T-helper 2 cell treated with Interferon-gamma antibody and Interleukin-4, amounts not matched to agents 5 μg/mL and 100 μg/mL, for 36 hours (primary cell): ENCODE results near the gene INA.
"Not testable (repeated sequence)": the region's sequence is repeated elsewhere in the genome, so short reads cannot be mapped to it uniquely, and the experiment has no call there.

Experiments used
- DNase-seq: peaks from one replicate; pipeline ENCODE4 v3.0.0; 2021; ENCODE audit warnings: low spot score
- H3K27ac Mint-ChIP-seq: one replicate; pipeline ENCODE4 v1.8.0; 2021; ENCODE audit warnings: mild to moderate bottlenecking, mixed read lengths
- H3K27me3 Mint-ChIP-seq: one replicate; pipeline ENCODE4 v1.8.0; 2021; ENCODE audit warnings: low read depth, mixed read lengths
- H3K36me3 Mint-ChIP-seq: one replicate; pipeline ENCODE4 v1.8.0; 2021; ENCODE audit warnings: low read depth, mixed read lengths
- H3K4me1 Mint-ChIP-seq: one replicate; pipeline ENCODE4 v1.8.0; 2021; ENCODE audit warnings: low read depth, mixed read lengths
- H3K4me3 Mint-ChIP-seq: one replicate; pipeline ENCODE4 v1.8.0; 2022; ENCODE audit warnings: mild to moderate bottlenecking, moderate library complexity, mixed read lengths
- H3K9me3 Mint-ChIP-seq: one replicate; pipeline ENCODE4 v1.8.0; 2021; ENCODE audit warnings: mixed read lengths

The INA gene

DNA sequence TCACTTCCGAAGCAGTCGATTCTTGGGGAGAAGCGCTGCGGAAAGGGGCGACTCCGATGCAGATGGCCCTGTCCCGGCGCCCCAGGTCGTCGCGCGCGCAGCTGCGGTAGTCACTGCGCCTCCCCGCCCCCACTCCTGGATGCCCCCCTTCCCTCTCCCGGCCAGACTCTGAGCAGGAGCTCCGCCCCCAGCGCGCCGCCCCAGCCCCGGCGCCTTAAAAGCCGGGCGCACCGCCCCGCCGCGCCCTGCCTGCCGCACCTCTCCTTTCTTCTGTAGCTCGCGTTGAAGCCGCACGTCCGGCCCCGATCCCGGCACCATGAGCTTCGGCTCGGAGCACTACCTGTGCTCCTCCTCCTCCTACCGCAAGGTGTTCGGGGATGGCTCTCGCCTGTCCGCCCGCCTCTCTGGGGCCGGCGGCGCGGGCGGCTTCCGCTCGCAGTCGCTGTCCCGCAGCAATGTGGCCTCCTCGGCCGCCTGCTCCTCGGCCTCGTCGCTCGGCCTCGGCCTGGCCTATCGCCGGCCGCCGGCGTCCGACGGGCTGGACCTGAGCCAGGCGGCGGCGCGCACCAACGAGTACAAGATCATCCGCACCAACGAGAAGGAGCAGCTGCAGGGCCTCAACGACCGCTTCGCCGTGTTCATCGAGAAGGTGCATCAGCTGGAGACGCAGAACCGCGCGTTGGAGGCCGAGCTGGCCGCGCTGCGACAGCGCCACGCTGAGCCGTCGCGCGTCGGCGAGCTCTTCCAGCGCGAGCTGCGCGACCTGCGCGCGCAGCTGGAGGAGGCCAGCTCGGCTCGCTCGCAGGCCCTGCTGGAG lies at the start of gene INA:
Gene INA (plus strand): TSS at position 243 of the 817 bp plus-strand sequence. CDS start 74 bp downstream, at position 317.
- Mint-ChIP-seq H3K27me3 (peaks cover 54% of the 10 kb centered on the region), H3K4me3 (peak within 1 kb of the TSS; percentile 50), H3K36me3 (no peaks in the 10 kb centered on the region), H3K27ac (no peak within 1 kb of the TSS), H3K4me1 (peaks cover 2% of the 10 kb centered on the region), H3K9me3 (no peaks in the 10 kb centered on the region)
- peak; percentile 20 for DNase-seq

DNA sequence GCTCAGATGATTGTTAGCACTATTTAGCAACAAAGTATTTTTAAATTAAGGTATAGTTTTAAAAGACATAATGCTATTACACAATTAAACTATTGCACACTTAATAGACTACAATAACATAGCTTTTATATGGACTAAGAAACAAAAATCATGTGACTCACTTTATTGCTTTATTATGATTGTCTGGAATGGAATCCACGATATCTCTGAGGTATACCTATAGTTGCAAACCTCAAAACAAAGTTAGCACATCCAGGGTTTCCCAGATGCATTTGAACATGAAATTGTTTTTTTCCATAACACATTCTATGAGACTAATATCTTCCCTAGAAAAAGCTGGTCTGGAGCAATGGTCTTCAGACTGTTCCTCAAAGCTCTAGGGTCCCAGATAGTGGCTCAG lies 49.5 kb upstream of the INA start:
- Mint-ChIP-seq H3K27ac (no peak overlapping the region), H3K27me3 (no peaks in the 10 kb centered on the region), H3K9me3 (peaks cover 9% of the 10 kb centered on the region), H3K4me3 (no peak overlapping the region), H3K4me1 (no peaks in the 10 kb centered on the region), H3K36me3 (no peaks in the 10 kb centered on the region)
- no peak for DNase-seq

- no peak for DNase-seq
- H3K27me3 Mint-ChIP-seq = peaks cover 7% of the 10 kb centered on the region
- H3K9me3 Mint-ChIP-seq = no peaks in the 10 kb centered on the region
- H3K4me3 Mint-ChIP-seq = no peak overlapping the region
- no peak overlapping the region for H3K27ac Mint-ChIP-seq
- peaks cover 1% of the 10 kb centered on the region for H3K4me1 Mint-ChIP-seq
- no peaks in the 10 kb centered on the region for H3K36me3 Mint-ChIP-seq
Observed at GRCh38 chr10:103231047-103231551, 45.8 kb upstream of the INA start.

DNA sequence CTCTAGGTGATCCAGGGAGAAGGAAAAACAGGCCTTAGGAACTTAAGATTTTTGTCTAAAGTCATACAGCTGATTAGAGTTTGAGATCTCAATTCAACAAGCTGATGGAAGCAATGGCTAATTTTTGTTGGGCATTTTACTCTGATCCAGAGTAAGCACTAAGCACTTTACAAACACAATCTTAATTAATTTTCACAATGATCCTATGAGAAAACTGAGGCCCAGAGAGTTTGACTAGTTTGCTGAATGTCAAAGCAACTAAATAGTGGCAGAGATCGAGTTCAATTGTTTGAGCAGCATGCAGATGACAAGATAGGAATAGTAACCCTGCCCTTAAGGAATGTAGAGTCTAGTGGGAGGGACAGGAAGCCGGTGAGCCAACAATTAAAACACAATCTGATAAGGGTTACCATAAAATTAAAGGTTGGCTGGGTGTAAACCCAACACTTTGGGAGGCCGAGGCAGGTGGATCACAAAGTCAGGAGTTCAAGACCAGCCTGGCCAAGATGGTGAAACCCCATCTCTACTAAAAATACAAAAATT lies 44.7 kb upstream of the INA start:
- DNase-seq = no peak
- H3K4me1 Mint-ChIP-seq = peaks cover 1% of the 10 kb centered on the region
- no peaks in the 10 kb centered on the region for H3K9me3 Mint-ChIP-seq
- no peak overlapping the region for H3K27ac Mint-ChIP-seq
- H3K4me3 Mint-ChIP-seq = no peak overlapping the region
- no peaks in the 10 kb centered on the region for H3K36me3 Mint-ChIP-seq
- peaks cover 7% of the 10 kb centered on the region for H3K27me3 Mint-ChIP-seq

DNA sequence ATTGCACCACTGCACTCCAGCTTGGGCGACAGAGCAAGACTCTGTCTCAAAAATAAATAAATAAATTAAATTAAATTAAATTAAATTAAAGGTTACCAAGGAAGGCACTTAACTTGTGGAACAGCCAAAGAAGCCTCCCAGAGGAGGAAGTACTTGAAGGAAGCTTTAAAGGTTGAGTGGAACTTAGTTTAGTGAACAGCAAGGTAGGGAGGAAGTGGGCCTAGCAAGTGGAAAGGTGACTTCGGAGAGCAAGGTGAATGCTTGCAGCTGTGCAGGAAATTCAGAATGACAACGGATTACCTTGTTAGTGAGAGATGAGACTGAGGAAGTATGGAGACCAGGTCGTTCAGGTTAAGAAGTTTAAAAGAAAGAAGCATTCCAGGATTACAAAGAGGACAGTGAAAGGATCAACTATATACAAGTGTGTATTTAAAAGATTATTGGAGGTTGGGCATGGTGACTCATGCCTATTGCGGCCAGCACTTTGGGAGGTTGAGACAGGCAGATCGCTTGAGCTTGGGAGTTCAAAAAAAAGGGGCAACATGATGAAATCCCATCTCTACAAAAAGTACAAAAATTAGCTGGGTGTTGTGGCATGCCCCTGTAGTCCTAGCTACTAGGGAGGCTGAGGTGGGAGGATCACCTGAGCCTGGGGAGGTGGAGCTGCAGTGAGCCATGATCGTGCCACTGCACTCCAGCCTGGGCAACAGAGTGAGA lies 44.0 kb upstream of the INA start:
- no peaks in the 10 kb centered on the region for H3K36me3 Mint-ChIP-seq
- peaks cover 1% of the 10 kb centered on the region for H3K4me1 Mint-ChIP-seq
- no peak overlapping the region for H3K27ac Mint-ChIP-seq
- peaks cover 7% of the 10 kb centered on the region for H3K27me3 Mint-ChIP-seq
- no peak for DNase-seq
- no peak overlapping the region for H3K4me3 Mint-ChIP-seq
- H3K9me3 Mint-ChIP-seq = no peaks in the 10 kb centered on the region

DNA sequence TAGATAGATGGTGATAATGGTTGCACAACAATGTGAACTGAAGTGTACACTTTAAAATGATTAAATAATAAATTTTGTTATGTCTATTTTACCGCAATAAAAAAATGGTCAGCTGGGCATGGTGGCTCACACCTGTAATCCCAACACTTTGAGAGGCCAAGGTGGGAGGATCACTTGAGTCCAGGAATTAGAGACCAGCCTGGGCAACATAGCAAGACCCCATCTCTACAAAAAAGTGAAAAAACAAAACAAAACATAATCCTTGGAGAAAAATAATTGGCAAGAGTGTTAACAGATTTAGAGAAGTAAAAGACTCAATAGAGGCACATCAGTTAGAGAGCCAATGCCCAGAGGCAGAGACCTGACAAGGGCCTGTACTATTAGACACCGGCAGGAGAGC lies 41.2 kb upstream of the INA start:
- Mint-ChIP-seq H3K9me3 (no peaks in the 10 kb centered on the region), H3K4me3 (no peak overlapping the region), H3K27me3 (peaks cover 7% of the 10 kb centered on the region), H3K36me3 (no peaks in the 10 kb centered on the region), H3K27ac (no peak overlapping the region), H3K4me1 (peaks cover 8% of the 10 kb centered on the region)
- no peak for DNase-seq

DNA sequence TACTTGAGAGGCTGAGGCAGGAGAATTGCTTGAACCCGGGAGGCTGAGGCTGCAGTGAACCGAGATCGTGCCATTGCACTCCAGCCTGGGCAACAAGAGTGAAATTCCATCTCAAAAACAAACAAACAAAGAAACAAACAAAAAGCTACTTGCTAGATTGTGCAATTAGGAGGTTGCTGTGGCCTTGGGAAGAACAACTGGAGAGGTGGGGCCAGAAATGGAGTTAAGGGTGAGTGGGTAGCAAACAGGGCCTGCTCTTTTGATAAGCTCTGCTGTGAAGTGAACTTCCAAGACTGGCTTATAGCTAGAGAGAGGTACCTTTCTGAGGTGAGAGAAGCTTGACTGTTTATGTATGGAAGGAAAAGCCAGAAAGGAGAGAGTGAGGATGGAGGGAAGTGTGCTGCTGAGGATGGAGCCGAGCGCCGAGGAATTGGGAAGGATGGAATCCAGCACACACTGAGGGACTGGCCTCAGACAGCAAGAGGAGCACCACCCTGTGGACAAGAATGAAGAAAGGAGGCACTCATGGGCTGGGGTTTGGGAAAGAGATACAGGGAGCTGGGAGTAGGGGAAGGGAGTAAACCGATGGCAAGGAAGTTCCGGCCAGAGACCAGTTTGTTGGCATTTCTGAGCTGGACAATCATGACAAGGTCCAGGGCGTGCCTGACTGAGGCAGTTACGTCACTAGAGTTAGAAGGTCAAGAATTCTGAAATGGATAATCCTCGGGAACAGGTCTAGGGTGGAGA lies 38.3 kb upstream of the INA start:
- DNase-seq = no peak
- Mint-ChIP-seq H3K4me3 (no peak overlapping the region), H3K9me3 (no peaks in the 10 kb centered on the region), H3K36me3 (no peaks in the 10 kb centered on the region), H3K27ac (no peak overlapping the region), H3K4me1 (peaks cover 11% of the 10 kb centered on the region), H3K27me3 (peaks cover 4% of the 10 kb centered on the region)

DNA sequence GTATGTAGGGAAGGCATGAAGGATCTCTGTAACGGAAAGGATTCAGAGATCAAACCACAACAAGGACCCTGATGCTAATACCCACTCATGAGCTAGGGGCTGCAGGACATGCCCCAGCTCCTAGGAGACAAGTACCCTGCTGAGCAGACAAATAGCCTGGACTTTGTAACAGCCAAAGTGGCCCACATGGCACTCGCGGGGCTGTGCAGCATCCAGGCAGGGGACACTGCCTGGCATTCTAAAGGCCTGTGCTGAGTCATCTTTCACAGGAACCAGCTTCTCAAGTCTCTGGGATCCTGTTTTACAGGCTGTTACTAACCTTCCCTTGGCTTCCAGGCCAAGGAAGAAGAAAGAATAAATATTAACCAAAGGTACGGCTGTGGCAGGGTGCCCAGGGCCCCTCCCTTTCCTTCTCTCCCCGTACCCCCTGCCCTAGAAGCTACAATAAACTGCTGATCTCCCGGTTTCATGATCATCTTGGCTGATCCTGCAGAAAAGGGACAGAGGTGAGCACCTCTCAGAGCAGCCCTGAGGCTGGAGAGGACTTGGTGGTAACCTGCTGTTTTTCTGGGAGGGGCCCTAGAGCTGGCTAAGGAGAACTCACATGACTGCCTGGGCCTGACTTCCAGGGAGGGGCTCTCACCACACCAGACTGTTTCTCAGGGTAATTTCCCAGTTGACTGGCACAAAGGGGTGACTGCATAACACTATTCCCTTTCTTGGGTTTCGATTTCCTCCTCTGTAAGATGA lies 35.5 kb upstream of the INA start:
- Mint-ChIP-seq H3K27me3 (no peaks in the 10 kb centered on the region), H3K27ac (no peak overlapping the region), H3K4me1 (peaks cover 11% of the 10 kb centered on the region), H3K36me3 (no peaks in the 10 kb centered on the region), H3K4me3 (no peak overlapping the region), H3K9me3 (no peaks in the 10 kb centered on the region)
- DNase-seq = no peak

- H3K36me3 Mint-ChIP-seq = no peaks in the 10 kb centered on the region
- H3K4me3 Mint-ChIP-seq = no peak overlapping the region
- peaks cover 8% of the 10 kb centered on the region for H3K27me3 Mint-ChIP-seq
- H3K9me3 Mint-ChIP-seq = no peaks in the 10 kb centered on the region
- peaks cover 11% of the 10 kb centered on the region for H3K4me1 Mint-ChIP-seq
- H3K27ac Mint-ChIP-seq = no peak overlapping the region
- peak; percentile 35 for DNase-seq
Observed at GRCh38 chr10:103244666-103245271, 32.2 kb upstream of the INA start.

DNA sequence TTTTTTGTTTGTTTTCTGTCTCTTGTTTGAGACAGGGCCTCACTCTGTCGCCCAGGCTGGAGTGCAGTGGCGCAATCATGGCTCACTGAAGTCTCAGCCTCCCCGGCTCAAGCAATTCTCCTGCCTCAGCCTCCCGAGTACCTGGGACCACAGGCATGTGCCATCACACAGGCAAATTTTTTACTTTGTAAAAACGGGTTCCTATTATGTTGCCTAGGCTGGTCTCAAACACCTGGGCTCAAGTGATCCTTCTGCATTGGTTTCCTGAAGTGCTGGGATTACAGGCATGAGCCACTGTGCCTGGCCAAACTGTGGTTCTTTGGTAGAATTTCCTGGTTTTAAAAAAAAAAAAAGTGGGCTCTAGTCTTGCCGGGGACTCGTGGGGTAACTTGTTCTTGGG lies 31.4 kb upstream of the INA start, which contains the start of gene RPEL1:
Gene RPEL1 (plus strand): TSS at position 301 of the 400 bp plus-strand sequence. CDS start 110 bp downstream, outside the sequence.
- not testable (repeated sequence) for H3K9me3 Mint-ChIP-seq, H3K4me1 Mint-ChIP-seq, H3K27ac Mint-ChIP-seq, H3K27me3 Mint-ChIP-seq, H3K36me3 Mint-ChIP-seq, H3K4me3 Mint-ChIP-seq, DNase-seq

GRCh38 chr10:103246324-103246723 lies 30.6 kb upstream of the INA start:
- peaks cover 4% of the 10 kb centered on the region for H3K9me3 Mint-ChIP-seq
- no peak overlapping the region for H3K27ac Mint-ChIP-seq
- no peak overlapping the region for H3K4me3 Mint-ChIP-seq
- DNase-seq = no peak
- no peaks in the 10 kb centered on the region for H3K36me3 Mint-ChIP-seq
- peaks cover 5% of the 10 kb centered on the region for H3K4me1 Mint-ChIP-seq
- H3K27me3 Mint-ChIP-seq = peaks cover 10% of the 10 kb centered on the region

DNA sequence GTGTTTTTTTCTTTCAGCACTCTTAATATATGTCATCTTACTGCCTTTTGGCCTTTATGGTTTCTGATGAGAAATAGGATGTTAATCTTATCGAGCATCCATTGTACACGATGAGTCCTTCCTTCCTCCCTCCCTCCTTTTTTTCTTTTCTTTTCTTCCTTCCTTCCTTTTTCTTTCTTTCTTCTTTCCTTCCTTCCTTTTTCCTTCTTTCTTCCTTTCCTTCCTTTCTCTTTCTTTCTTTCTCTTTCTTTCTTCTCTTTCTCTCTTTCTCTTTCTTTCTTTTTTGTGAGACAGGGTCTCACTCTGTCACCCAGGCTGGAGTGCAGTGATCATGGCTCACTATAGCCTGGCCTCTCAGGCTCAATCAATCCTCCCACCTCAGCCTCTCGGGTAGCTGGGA lies 22.8 kb upstream of the INA start:
- no peaks in the 10 kb centered on the region for H3K36me3 Mint-ChIP-seq
- no peak overlapping the region for H3K27ac Mint-ChIP-seq
- H3K9me3 Mint-ChIP-seq = peaks cover 6% of the 10 kb centered on the region
- H3K4me3 Mint-ChIP-seq = no peak overlapping the region
- H3K27me3 Mint-ChIP-seq = peaks cover 2% of the 10 kb centered on the region
- DNase-seq = no peak
- H3K4me1 Mint-ChIP-seq = peaks cover 8% of the 10 kb centered on the region
